C1 segment of cervical spinal cord (tissue), 14 donors: ENCODE measurements around the gene VPS37C.
A peak's percentile ranks its signal among the peaks of the same experiment; 100 is the strongest.
"Not testable (repeated sequence)": the region's sequence is repeated elsewhere in the genome, so short reads cannot be mapped to it uniquely, and the experiment has no call there.

ENCODE experiments used
- DNase-seq, 14 donors: peaks; one replicate each; lab custom pipeline; 2025; lab: John Stamatoyannopoulos, UW

VPS37C gene

GRCh38 chr11:61161190-61162091, at the start of gene VPS37C:
TSS of gene VPS37C (minus strand) at chr11:61161426. CDS start at chr11:61138829, 22,597 bp downstream.
- peak; percentile 48 to 98 (median 88) for DNase-seq

GRCh38 chr11:61210629-61211028, 49.4 kb upstream of the VPS37C start:
- not testable (repeated sequence) for DNase-seq

GRCh38 chr11:61207636-61208310, 46.5 kb upstream of the VPS37C start:
- DNase-seq: not testable (repeated sequence)

- DNase-seq: peak in 2 of 14 donors; percentile 6 to 63
Measured at GRCh38 chr11:61204502-61205059, 43.4 kb upstream of the VPS37C start.

GRCh38 chr11:61203873-61204272, 42.6 kb upstream of the VPS37C start:
- not testable (repeated sequence) for DNase-seq

- DNase-seq: not testable (repeated sequence)
Measured at GRCh38 chr11:61202950-61203746, 41.9 kb upstream of the VPS37C start, which contains the start of gene PGA3. TSS of gene PGA3 (plus strand) at chr11:61203515. CDS start at chr11:61203565, 50 bp downstream.

GRCh38 chr11:61201476-61201875, 40.2 kb upstream of the VPS37C start:
- DNase-seq: no peak

GRCh38 chr11:61198948-61199523, 37.8 kb upstream of the VPS37C start:
- DNase-seq: no peak

GRCh38 chr11:61198361-61198760, 37.1 kb upstream of the VPS37C start:
- no peak for DNase-seq

- DNase-seq: no peak
Measured at GRCh38 chr11:61195719-61196118, 34.5 kb upstream of the VPS37C start.

- DNase-seq: peak in 1 of 14 donors; percentile 11
Measured at GRCh38 chr11:61194981-61195695, 33.9 kb upstream of the VPS37C start.

- peak in 1 of 14 donors; percentile 57 for DNase-seq
Measured at GRCh38 chr11:61194169-61194671, 33.0 kb upstream of the VPS37C start.

- DNase-seq: peak in 1 of 14 donors; percentile 40
Measured at GRCh38 chr11:61193596-61193995, 32.4 kb upstream of the VPS37C start.

GRCh38 chr11:61189933-61190332, 28.7 kb upstream of the VPS37C start:
- DNase-seq: no peak

GRCh38 chr11:61187505-61188130, 26.4 kb upstream of the VPS37C start:
- peak in 8 of 14 donors; percentile 7 to 43 (median 15) for DNase-seq

GRCh38 chr11:61186504-61186903, 25.3 kb upstream of the VPS37C start:
- DNase-seq: no peak

GRCh38 chr11:61183645-61184044, 22.4 kb upstream of the VPS37C start:
- no peak for DNase-seq

- no peak for DNase-seq
Measured at GRCh38 chr11:61181489-61181888, 20.3 kb upstream of the VPS37C start.

GRCh38 chr11:61180205-61180604, 19.0 kb upstream of the VPS37C start:
- not testable (repeated sequence) for DNase-seq

GRCh38 chr11:61176446-61176845, 15.2 kb upstream of the VPS37C start:
- DNase-seq: no peak
